ENCODE data around the gene CD300C. TPM values are rescaled to one million over a fixed set of nuclear protein-coding genes. Genes with fewer than 3 reads are reported as not detected.

The CD300C gene
- total RNA-seq, 1 donor from 2014 or later, result not detected

DNA sequence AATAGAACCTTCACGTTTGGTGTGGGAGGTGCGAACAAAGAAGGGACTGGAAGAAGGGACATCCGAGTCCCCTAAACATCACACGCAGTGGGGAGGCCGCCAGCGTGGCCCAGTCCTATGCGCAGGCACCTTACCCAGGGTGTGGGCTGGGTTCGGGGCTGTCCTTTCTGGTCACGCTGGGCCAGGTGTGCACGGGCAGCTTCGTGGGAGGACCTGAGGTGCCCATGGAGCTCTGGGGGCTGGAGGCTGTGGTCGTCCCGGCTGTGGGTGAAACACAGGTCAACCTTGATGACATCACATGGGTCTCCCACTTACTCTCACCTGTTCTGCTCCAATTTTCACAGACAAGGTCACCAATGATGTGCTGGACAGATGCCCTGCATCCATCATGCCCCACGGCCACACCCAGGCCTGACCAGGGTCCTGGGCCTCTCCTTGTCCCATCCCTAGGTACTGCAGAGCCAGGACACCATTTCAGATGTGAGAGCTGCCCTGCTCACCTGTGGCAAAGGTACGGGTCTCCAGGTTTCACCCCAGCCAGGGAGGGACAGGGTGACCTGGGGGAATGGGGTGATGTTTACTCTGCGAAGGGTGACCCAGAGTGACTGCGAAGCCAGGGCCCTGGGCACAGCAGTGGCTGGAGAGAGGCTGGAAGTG is 3.1 kb downstream of the CD300C start:
- Histone ChIP-seq H3K27ac (no peak overlapping the region), H3K36me3 (no peaks in the 10 kb centered on the region), H3K9me3 (no peaks in the 10 kb centered on the region), H3K4me1 (no peaks in the 10 kb centered on the region), H3K27me3 (no peaks in the 10 kb centered on the region), H3K4me3 (no peak overlapping the region)
- TF ChIP-seq POLR2AphosphoS5 (IDR thresholded peaks at IDR 0.05; ENCODE audit: insufficient read depth in 1 of 2, low read depth in 1 of 2) (no peak), POLR2A (IDR thresholded peaks at IDR 0.05) (no peak)
- TF ChIP-seq, protein P1, sequence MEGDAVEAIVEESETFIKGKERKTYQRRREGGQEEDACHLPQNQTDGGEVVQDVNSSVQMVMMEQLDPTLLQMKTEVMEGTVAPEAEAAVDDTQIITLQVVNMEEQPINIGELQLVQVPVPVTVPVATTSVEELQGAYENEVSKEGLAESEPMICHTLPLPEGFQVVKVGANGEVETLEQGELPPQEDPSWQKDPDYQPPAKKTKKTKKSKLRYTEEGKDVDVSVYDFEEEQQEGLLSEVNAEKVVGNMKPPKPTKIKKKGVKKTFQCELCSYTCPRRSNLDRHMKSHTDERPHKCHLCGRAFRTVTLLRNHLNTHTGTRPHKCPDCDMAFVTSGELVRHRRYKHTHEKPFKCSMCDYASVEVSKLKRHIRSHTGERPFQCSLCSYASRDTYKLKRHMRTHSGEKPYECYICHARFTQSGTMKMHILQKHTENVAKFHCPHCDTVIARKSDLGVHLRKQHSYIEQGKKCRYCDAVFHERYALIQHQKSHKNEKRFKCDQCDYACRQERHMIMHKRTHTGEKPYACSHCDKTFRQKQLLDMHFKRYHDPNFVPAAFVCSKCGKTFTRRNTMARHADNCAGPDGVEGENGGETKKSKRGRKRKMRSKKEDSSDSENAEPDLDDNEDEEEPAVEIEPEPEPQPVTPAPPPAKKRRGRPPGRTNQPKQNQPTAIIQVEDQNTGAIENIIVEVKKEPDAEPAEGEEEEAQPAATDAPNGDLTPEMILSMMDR (IDR thresholded peaks at IDR 0.05), result no peak
- no peak for DNase-seq (ENCODE audit: extremely low spot score in 2 of 2)
- intact Hi-C loops (cut with DNase I), result no loop called here

DNA sequence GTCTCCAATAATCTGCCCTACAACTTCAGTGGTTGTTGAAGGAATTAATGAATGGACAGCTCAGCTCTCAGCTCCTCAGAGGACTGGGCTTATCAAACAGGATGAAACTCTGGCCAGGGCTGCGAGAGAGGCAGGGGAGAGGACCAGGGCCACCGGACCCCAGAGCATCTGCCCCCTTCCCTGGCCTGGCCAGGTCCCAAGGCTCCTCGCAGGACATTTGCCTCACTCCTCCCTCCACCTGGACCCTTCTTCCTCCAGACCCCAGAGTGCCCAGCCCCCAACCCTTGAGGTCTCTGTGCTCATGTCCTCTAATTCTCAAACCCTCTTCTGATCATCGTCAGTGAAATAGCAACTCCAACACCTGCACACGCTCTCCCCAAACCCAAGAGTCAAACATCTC is 3.7 kb downstream of the CD300C start:
- TF ChIP-seq POLR2AphosphoS5 (IDR thresholded peaks at IDR 0.05; ENCODE audit: insufficient read depth in 1 of 2, low read depth in 1 of 2) (no peak), POLR2A (IDR thresholded peaks at IDR 0.05) (no peak)
- TF ChIP-seq, protein P1 (IDR thresholded peaks at IDR 0.05), result no peak
- Histone ChIP-seq H3K9me3 (no peaks in the 10 kb centered on the region), H3K27me3 (no peaks in the 10 kb centered on the region), H3K36me3 (no peaks in the 10 kb centered on the region), H3K4me1 (no peaks in the 10 kb centered on the region), H3K27ac (no peak overlapping the region), H3K4me3 (no peak overlapping the region)
- no peak for DNase-seq (ENCODE audit: extremely low spot score in 2 of 2)
- intact Hi-C loops (cut with DNase I), result no loop called here

- TF ChIP-seq POLR2AphosphoS5 (IDR thresholded peaks at IDR 0.05; ENCODE audit: insufficient read depth in 1 of 2, low read depth in 1 of 2) (no peak), POLR2A (IDR thresholded peaks at IDR 0.05) (no peak)
- TF ChIP-seq, protein P1 (IDR thresholded peaks at IDR 0.05), result no peak
- Histone ChIP-seq H3K4me1 (no peaks in the 10 kb centered on the region), H3K36me3 (no peaks in the 10 kb centered on the region), H3K27me3 (no peaks in the 10 kb centered on the region), H3K9me3 (no peaks in the 10 kb centered on the region), H3K27ac (no peak overlapping the region), H3K4me3 (no peak overlapping the region)
- DNase-seq (ENCODE audit: extremely low spot score in 2 of 2), result no peak
- intact Hi-C loops (cut with DNase I), result no loop called here
Measured at GRCh38 chr17:74541176-74542111, 4.5 kb downstream of the CD300C start.

DNA sequence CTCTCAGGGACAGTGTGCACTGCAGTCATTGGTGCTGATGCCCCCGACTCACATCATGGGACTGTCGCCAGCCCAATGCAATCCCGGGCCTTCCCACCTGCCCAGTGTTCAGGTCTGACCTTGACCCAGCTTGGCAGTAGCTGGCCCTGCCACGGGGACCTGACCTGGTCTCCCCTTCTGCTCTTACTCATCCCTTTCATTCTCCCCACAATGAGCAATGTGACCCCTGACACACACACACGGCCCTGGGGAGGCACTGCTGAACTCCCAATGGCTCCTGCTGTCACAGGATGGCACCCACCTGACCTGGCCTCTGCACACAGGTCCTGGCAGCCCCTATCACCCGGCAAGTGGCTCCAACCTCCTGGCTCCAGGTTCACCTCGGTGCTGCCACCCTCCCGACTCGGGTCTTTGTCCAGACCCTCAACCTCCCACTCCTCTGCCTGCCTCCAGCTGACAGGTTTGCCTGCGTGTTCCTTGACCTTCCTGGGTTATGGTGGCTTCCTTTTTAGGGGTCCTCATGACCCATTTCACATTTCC is 6.6 kb downstream of the CD300C start:
- DNase-seq (ENCODE audit: extremely low spot score in 2 of 2), result no peak
- Histone ChIP-seq H3K4me3 (no peak overlapping the region), H3K4me1 (no peaks in the 10 kb centered on the region), H3K9me3 (no peaks in the 10 kb centered on the region), H3K27me3 (no peaks in the 10 kb centered on the region), H3K27ac (no peak overlapping the region), H3K36me3 (no peaks in the 10 kb centered on the region)
- no peak for TF ChIP-seq POLR2A (IDR thresholded peaks at IDR 0.05)
- TF ChIP-seq, protein P1 (IDR thresholded peaks at IDR 0.05), result no peak
- TF ChIP-seq POLR2AphosphoS5 (IDR thresholded peaks at IDR 0.05; ENCODE audit: insufficient read depth in 1 of 2, low read depth in 1 of 2), result no peak
- intact Hi-C loops (cut with DNase I), result no loop called here

All from vagina (tissue), 2 donors.